ENCODE results near the gene KIAA1671.

KIAA1671 gene

DNA sequence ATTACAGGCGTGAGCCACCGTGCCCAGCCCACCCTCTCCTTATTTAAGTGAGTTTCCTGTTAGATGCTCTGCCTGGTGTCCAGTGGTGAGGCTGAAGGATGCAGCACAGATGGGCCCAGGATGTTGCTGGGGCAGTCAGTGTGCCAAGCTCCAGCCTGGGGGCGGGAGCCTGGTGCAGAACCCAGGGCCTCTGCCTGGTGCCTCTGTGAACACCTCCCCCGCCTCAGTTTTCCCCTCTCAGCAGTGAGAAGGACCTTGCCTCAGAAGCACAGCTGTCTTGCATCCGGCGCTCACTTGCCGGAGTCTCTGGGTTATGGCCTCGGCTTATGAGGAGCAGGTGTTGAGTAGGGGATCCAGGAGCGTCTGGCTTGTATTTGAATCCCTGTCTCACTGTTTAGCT, 116.2 kb downstream of the KIAA1671 start:
- DNase-seq (ENCODE audit: low read depth), result no peak

DNA sequence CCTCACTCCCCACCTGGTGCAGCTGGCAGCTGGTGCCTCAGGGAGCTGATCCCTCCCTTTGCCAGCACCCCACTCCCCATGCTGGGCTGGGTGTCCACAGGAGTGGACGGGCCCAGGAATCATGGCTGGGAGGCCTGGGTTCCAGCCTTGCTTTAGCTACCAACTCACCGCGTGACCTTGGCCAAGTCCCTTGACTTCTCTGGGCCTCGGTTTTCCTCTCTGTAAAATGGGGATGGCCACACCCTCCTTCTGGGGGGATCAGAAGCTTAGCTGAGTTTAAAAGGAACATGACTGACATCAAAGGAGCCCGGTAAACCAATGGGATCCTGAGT, 116.9 kb downstream of the KIAA1671 start:
- DNase-seq (ENCODE audit: low read depth), result no peak

DNA sequence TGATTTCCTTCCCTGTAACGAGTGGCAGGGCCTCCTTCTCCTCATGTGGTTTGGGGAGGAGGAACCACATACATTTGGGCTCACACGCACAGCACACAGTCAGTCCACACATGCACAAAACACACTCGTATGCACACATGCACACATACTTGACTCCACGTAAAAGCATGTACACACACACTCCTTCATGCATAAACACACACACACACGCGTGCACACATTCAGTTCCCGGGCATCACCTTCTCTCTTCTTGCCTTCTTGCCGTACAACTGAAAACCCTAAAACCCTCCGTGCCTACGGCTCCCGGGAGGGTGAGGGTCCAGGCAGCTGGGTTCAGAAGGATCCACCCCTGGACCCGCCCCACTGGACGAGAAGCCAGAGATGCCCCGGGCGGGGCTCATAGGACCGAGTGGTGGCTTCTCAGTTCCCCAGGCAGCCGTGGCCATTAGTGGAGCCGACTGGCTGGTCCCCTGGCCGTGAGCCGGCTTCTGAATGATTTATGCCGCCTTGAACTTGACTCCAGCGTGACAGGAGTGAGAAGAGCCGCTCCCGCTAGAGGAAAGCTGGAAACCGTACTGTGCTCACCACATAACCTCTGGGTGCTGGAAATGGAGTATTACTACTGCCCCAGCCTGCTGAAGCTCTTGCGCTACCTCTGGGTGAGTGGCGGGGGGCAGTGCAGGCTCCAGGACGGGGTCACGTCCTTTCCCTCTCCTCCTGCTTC, 117.4 kb downstream of the KIAA1671 start:
- no peak for DNase-seq (ENCODE audit: low read depth)

DNA sequence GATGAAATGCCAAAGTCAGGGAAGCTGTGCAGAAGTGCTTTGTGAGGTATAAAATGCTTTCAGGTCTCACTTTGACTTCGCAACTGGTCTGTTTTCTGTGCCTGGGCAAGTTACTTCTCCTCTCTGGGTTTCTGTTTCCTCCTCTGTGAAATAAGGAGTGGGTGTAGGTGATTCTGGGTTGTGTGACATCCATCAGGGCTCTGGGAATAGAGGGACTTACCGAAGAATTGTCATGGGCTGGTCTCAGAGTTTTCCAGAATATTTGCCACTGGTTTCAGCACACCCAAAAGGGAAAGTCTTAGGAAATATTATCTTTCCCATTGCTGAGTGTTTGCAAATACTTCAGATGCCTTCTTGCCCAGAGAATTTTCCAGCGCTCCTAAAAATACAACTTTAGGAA, 118.4 kb downstream of the KIAA1671 start:
- no peak for DNase-seq (ENCODE audit: low read depth)

DNA sequence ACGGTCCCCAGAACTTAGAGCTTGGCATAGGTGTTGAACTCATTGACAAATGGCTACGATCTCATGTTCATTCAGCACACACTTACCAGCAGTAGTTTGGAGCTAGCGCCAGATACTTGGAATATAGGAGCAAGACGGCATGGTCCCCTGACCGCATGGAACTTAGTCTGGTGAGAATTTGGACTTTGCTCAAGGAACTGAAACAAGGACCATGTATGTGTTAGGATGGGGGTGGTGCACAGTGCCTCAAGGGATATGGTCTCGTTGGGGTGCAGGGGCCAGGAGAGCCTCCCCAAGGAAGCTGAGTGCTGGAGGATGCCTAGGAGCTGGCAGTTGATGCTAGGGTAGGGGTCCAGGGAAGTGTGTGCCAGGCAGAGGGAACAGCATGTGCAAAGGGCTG, 119.2 kb downstream of the KIAA1671 start:
- DNase-seq (ENCODE audit: low read depth), result no peak

DNA sequence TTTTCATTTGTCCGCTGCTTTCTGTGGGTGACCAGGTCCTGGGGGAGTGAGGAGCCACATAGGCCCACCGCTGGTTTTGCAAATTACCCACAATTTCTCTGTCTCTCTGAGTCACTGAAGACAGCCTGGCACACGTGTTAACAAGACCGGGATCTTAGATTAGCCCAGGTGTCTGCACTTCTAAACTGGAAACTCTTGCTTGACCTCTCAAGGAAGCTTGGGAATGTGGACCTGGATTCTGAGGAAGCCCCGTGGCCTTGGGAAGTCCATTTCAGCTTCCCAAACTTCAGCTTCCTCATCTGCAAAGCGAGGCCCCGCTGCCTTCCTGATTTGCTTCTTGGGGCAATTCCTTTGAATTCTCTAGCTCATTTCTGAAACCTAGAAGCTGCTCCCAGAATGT, 119.9 kb downstream of the KIAA1671 start:
- no peak for DNase-seq (ENCODE audit: low read depth)

DNA sequence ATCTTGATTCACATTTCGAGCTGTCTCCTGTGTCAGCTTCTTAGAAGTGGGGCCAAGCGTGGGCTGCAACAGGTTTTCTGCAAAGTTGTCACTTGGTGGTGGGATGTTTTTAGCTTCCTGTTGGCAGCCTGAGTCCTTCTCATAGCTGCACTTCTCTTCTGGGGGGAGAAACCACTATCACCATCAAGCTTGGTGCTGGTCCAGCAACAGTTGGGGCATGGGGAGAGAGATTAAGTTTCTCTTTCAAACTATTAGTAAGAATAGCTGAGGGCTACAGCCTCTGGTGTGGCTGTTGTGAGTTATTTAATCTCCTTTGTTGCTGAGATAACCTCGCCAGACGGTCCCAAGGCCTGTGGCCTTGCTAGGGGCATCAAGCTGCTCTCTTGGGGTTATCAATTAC, 123.8 kb downstream of the KIAA1671 start:
- DNase-seq (ENCODE audit: low read depth), result no peak

DNA sequence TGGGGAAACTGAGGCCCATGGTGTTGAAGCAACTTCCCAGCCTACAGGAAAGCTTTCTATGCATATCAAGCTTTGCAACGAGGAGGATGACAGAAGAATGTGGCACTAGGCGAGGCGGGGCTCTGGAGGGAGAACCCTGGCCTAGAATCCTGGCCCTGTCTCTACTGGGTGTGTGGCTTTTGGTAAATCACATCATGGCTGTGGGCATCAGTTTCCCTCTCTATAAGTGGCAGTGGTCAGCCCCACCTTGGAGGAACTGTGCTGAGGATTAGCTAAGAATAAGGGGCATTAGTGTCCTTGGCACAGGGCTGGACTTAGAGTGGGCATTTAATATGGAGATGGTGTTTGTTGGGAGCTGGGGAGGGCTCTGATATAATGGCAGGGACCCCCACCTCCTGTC, 124.5 kb downstream of the KIAA1671 start:
- no peak for DNase-seq (ENCODE audit: low read depth)

DNA sequence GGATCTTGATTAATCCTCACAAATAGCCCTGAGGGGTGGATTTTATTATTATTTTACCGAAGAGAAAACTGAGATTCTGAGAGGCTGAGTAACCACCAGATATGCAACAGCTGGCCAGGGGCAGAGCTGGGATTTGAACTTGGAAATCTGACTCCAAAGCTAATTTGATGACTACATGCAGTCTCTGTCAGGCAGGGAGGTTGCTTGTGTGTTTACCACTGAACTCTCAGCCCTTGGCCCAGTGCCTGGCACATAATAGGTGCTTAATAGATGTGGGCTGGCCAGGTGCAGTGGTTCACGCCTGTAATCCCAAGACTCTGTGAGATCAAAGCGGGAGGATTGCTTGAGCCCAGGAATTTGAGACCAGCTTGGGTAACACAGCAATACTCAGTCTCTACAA, 125.4 kb downstream of the KIAA1671 start:
- no peak for DNase-seq (ENCODE audit: low read depth)

DNA sequence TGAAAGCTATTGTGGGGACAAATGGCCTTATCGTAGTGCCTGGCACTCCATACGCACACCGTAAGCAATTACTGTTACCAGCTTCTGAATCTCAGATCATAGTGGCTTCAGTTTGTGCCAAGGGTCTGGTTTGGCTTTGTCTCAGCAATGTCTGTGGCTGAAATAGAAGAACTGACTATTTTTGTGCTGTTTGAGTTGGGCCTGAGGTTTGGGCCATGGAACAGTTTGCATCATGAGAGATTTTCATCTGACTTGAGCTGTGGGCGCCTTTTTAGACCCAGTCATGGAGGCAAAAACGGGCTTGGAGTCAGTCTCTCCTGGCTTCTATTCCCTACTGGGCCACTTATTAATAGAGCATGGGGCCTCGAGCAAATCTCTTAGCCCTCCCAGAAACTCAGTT, 126.1 kb downstream of the KIAA1671 start:
- DNase-seq (ENCODE audit: low read depth), result peak; percentile 29

DNA sequence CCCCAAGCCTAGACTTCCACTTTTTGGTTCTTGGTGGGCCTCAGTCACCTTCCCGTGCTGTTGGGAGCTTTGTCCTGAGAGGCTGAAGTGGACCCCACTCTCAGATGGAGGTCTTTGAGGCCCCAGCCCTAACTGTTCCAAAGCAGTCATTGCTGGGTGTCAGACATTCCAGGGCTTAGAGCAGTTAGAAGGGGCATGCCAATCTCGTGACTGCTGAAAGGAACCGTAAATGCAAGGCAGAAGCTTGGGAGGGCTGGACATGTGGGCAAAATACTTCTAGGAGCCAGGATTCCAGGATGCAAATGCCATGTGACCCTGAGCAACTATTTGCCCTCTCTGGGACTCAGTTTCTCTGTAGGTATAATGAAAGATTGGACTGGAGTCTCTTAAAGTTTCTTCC, 128.3 kb downstream of the KIAA1671 start:
- DNase-seq (ENCODE audit: low read depth), result no peak

DNA sequence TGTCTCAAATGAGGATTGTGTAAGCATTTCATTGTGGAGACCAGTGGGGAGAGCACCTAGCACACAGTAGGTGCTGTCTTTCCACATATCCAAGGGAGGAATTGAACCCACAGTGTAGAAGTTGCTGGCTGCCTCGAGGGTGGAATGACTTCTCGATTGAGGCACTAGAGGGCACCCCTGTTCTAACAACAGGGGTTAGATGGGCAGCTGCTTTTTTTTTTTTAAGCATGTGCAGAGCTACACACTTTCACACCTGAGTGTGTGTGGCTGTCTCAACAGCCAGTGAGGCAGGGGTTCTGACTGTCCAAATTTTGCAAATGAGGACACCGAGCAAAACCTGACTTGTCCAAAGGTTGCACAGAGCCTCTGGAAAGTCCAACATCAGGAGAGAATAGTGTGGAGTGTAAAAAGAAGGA, 128.9 kb downstream of the KIAA1671 start:
- peak; percentile 15 for DNase-seq (ENCODE audit: low read depth)

DNA sequence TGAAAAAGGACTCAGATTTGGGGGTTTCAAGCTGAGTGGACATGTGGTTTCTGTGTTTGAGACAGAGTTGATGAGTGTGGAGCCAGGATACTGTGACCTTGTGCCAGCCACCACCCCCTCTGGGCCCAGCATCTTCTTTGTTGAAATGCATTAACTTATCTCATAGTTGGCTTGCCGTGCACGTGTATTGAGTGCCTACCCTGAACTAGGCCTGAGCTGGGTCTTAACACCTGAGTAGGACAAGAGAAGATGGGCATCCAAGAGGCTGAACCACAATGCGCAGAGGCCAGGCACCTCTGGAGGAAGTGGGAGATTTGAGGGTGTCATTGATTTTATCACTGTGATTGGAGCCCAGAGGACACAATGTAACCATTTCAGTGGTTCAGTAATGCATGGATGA, 129.6 kb downstream of the KIAA1671 start:
- DNase-seq (ENCODE audit: low read depth), result no peak

DNA sequence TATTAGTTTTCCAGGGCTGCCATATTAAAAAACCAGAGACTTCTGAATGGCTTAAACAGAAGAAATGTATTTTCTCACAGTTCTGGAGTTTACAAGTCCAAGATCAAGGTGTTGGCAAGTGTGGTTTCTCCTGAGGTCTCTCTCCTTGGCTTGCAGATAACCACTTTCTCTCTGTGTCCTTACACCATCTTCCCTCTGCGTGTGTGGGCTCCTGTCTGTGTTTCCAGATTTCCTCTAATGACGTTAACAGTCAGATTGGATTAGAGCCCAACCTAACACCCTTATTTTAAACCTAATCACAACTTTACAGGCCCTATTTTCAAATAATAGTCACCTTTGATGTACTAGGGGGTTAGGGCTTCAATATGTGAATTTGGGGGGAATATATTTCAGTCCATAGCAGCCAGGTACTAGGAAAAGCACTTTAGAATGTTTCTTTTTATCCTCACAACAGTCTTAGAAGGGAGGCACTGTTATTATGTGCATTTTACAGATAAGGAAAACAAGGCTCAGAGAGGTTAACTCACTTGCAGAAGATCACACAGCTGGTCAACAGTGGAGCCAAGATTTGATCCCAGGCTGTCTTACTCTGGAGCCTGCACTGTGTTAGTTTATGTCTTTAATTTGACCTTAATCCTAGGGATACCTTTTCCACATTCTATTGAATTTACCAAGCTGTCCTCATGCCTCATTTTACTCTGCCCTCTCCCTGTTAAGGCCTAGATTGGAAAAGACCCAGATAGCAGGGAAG, 130.7 kb downstream of the KIAA1671 start:
- DNase-seq (ENCODE audit: low read depth), result no peak

DNA sequence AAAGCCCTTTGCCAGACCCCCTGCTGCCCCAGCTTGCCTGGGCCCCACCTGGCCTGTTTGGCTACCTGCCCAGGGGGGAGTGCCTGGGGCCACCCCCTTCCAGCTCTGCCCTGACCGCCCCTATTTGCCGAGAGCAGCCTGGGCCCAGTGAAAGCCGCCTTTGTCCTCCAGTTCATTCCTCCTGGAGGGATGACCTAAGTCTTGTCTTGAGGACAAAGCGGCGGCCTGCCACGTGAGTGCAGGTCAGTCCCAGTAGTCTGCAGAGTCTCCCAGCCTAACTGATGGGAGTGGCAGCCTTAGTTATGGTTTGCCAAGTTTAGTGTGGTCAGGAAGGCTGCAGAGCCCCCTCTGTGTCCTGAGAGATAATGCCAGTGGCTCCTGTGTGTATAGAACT, 131.3 kb downstream of the KIAA1671 start:
- no peak for DNase-seq (ENCODE audit: low read depth)

DNA sequence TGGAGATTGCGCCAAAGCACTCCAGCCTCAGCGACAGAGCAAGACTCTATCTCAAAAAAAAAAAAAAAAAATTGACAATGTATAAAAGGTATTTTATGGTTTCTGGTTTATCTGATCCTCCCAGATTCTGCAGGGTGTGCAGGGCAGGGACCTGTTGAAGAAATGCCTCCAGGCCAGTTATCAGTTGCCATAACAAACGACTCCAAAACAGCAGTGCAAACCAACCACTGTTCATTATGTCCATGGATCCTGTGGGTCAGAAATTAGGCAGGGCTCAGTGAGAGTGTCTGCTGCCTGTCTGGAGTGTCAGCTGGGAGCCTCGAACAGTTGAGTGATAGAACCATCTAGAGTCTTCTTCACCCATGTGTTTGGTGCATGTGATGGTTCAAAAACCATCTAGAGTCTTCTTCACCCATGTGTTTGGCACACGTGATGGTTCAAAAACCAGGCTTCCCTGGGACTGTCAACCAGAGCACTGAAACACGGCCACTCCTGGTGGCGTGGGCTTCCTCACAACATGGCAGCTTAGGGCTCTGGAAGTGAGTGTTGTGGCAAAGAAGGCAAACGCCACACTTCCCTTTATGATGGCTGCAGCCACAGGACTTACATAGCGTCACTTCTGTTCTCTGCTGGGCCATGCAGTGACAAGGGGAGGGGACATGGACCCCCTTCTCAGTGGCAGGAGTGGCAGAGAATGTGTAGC, 132.0 kb downstream of the KIAA1671 start:
- no peak for DNase-seq (ENCODE audit: low read depth)

DNA sequence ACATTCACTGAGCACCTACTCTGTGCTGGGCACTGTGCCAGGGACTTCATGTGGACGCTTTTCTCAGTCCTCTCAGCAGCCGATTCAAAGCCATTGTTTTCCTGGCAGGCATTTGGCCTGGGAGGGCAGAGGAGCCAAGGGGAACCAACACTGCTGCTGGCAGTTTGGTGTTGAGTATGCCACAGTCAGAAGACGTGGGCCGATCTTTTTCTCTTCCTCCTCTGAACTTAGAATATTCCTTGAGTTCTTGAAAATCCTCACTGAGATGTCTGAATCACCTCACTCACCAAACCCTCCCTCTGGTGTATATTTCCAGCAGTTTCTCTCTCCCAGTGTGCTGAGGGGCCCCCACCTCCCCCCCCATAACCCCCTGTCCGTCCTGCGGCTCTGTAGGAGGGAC, 132.6 kb downstream of the KIAA1671 start:
- no peak for DNase-seq (ENCODE audit: low read depth)

DNA sequence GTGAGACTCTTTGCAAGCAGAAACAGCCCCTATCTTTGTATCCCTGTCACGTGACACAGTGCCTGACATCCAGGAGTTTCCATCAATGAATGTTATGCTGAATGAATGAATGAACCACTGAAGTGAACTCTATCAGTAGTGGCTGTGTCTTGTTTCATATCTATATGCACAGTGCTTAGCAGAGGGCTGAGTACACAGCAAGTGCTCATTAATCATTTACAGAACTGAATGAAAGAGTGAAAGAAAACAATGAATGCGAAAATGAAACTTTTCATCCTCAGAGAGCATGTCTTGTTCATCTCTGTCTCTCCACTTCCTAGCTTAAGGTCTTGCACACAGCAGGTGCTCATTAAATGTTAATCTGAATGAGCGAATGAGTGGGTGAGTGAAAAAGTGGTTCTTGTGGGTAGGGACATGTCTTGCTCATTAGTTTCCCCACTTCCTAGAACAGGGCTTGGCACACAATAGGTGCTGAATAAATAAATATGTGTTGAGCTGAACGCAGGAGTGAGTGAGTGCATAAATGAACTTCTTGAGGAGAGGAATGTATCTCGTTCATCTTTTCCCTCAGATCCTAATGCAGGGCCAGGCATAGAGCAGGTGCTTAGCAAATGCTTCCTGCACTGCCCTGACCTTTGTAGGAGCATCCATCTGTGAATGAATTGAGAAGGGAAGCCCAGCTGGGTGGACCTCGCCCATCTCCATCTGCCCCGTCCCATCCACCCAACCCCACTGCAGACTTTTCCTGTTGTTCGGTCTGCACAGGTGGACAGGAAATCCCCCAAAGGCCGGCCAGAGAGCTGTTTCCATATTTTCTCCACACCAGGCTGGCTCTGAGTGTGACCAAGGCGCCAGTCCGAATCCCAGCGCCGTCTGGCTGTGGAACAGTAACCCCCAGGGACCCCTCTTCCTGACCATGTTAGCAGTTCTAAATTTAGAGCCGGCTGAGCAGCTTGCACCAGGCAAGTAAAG, 133.7 kb downstream of the KIAA1671 start:
- DNase-seq (ENCODE audit: low read depth), result no peak

DNA sequence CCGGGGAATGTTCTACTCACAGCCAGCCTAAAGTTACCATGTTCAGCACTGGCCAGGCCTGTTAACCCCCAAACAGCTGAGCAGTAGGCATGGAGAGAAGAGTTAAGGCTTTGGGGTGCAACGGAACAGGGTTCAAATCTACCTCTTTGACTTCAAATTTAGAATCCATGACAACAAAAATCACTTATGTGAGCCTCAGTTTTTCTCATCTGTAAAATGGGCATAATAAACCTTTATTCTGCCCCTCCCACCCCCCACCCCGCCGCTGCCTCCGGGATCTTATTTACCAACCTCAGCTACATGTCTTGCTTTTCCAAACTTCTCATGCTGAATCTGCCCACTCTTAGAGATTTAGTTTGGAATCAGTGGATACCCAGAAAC, 134.4 kb downstream of the KIAA1671 start:
- no peak for DNase-seq (ENCODE audit: low read depth)

DNA sequence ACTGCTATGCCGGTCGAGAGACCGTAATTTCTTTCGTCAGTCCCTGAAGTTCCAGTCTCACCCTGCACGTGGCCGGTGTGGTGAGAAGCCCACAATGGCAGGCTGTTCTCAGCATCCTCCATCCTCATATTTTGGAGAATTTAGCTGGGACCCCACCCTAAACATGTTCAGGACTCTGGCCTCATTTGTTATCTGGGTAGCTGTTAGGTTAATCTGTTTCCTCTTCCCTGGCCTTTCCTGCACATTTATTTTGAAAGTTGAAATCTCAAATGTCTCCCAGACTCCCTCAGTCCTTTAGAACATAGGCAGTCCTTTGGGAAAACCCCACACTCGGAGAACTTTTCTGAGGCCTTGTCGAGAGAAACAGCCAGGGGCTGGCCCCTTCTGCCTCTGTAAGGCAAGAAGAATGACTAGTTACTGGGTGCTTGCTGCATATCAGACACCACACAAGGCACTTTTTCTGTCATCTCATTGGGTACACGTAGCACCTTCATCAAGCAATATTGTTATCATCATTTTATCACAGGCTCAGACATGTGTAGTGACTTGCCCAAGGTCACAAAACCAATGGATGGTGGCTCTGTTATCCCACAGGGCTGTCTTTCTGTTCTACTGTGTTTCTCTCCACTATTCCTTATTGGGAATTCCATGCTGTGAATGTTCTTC, 137.8 kb downstream of the KIAA1671 start:
- no peak for DNase-seq (ENCODE audit: low read depth)

DNA sequence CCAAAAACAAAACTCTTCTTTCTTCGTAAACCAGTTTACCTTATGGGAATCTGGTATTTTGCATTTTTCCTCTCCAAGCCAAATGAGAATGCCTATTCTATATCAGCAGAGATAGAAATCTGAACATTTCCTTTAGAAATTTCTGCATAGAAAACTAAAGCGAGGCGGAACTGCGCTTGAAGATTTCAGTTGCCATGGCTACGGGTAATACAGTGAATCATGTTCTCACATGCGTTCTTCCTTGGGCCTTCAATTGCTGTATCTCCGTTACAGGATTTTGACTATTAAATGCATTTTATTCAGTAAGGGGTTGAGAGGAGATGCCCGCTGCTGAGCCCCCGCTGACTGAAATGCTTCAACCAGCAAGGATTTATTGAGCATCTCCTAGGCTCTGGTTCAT, 138.9 kb downstream of the KIAA1671 start:
- DNase-seq (ENCODE audit: low read depth), result no peak

DNA sequence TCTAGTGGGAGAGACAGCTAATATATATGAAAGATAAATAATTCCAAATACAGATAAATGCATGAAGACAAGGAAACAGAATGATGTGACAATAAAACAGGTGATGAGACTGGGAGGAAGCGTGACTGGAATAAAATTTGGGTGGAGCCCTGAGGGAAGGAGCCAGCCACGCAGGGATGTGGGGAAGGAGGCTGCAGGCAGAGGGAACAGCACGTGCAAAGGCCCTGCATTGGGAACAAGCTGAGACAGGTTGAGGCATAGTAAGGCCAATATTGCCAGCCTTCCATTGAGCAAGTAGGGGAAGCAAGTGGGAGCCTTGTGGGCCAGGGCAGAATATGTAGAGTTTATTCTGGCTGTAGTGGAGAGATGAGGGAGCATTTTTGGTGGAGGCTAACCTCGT, 139.6 kb downstream of the KIAA1671 start:
- DNase-seq (ENCODE audit: low read depth), result no peak
